Breast epithelium (tissue), 3 donors: ENCODE measurements around the gene CDH26.

Source experiments
- POLR2AphosphoS5 ChIP-seq, 3 donors: sonication (generic); formaldehyde crosslinking; IDR thresholded peaks; one replicate each; pipeline ENCODE4 v1.6.1; 2017; ENCODE audit warnings: antibody characterized with exemption in 3 of 3
- TF ChIP-seq, protein P1 (sequence below), 3 donors: fragments of 450-650 bp; IDR thresholded peaks; one replicate each; pipeline ENCODE4 v1.5.1; 2016 to 2017; ENCODE audit warnings: antibody characterized with exemption in 3 of 3, mild to moderate bottlenecking in 3 of 3, moderate library complexity in 3 of 3

DNA sequence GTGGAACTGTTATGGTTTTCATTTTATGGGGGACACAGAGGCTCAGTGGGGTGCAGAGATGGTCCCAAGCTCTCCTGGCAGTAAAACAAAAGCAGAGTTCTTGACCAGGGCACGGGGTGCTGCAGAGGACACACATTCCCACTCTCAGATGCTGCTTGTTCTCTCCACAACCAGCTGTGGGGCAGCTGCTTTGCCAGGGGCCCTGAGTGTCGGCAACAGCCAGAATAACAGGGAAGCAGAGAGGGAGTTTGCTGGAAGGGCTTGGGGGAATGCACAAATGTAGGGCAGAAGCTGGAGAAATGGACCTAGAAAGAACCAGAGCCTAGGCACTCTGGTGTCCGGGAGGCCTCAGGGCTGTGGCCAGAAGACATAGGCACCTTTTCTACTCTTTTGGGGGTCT is 93.7 kb downstream of the CDH26 start:
- TF ChIP-seq, protein P1, sequence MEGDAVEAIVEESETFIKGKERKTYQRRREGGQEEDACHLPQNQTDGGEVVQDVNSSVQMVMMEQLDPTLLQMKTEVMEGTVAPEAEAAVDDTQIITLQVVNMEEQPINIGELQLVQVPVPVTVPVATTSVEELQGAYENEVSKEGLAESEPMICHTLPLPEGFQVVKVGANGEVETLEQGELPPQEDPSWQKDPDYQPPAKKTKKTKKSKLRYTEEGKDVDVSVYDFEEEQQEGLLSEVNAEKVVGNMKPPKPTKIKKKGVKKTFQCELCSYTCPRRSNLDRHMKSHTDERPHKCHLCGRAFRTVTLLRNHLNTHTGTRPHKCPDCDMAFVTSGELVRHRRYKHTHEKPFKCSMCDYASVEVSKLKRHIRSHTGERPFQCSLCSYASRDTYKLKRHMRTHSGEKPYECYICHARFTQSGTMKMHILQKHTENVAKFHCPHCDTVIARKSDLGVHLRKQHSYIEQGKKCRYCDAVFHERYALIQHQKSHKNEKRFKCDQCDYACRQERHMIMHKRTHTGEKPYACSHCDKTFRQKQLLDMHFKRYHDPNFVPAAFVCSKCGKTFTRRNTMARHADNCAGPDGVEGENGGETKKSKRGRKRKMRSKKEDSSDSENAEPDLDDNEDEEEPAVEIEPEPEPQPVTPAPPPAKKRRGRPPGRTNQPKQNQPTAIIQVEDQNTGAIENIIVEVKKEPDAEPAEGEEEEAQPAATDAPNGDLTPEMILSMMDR (IDR thresholded peaks at IDR 0.05): no peak
- TF ChIP-seq POLR2AphosphoS5 (IDR thresholded peaks at IDR 0.05): no peak
